ENCODE data around the gene ABCD3.

DNA sequence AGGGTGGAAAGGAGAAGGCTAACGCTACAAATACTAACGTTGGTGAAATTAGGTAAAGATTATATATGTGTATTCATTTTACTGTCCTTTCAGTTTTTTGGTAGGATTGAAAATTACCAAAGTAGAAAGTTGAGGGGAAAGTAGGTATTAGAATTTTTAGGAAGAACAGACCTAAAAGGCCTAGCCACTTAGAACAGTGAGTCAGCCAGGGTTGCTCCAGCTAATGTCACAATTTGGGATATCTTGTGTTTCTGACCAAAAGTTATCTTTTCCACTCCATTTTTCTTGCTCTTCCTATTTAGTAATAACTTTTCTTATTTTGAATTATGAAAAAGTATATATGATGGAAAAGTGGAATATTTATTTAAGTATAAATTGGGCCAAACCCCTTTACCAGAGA lies 83.2 kb downstream of the ABCD3 start:
- TF ChIP-seq, protein P1, sequence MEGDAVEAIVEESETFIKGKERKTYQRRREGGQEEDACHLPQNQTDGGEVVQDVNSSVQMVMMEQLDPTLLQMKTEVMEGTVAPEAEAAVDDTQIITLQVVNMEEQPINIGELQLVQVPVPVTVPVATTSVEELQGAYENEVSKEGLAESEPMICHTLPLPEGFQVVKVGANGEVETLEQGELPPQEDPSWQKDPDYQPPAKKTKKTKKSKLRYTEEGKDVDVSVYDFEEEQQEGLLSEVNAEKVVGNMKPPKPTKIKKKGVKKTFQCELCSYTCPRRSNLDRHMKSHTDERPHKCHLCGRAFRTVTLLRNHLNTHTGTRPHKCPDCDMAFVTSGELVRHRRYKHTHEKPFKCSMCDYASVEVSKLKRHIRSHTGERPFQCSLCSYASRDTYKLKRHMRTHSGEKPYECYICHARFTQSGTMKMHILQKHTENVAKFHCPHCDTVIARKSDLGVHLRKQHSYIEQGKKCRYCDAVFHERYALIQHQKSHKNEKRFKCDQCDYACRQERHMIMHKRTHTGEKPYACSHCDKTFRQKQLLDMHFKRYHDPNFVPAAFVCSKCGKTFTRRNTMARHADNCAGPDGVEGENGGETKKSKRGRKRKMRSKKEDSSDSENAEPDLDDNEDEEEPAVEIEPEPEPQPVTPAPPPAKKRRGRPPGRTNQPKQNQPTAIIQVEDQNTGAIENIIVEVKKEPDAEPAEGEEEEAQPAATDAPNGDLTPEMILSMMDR (IDR thresholded peaks at IDR 0.05; ENCODE audit: low read length) = no peak
- no peak for TF ChIP-seq EZH2 (optimal IDR thresholded peaks at IDR 0.05; ENCODE audit: low read depth, low read length)

Data from MM.1S (cell line).